ENCODE results near the gene ABTB2. TPM values are rescaled to one million over a fixed set of nuclear protein-coding genes. Genes with fewer than 3 reads are reported as not detected.
"Not testable (repeated sequence)": the region's sequence is repeated elsewhere in the genome, so short reads cannot be mapped to it uniquely, and the experiment has no call there.

Gene ABTB2
- total RNA-seq, 1 donor from 2014 or later, result 3.4 TPM

GRCh38 chr11:34260072-34260575 is 97.7 kb downstream of the ABTB2 start:
- ATAC-seq, result no peak

- ATAC-seq, result no peak
Observed at GRCh38 chr11:34259087-34259486, 98.7 kb downstream of the ABTB2 start.

- ATAC-seq, result no peak
Observed at GRCh38 chr11:34256626-34257025, 101.2 kb downstream of the ABTB2 start.

- no peak for ATAC-seq
Observed at GRCh38 chr11:34256150-34256549, 101.7 kb downstream of the ABTB2 start.

GRCh38 chr11:34255101-34255500 is 102.7 kb downstream of the ABTB2 start:
- ATAC-seq, result no peak

GRCh38 chr11:34254011-34254410 is 103.8 kb downstream of the ABTB2 start:
- ATAC-seq, result no peak

GRCh38 chr11:34252651-34253050 is 105.2 kb downstream of the ABTB2 start:
- no peak for ATAC-seq

GRCh38 chr11:34252015-34252414 is 105.8 kb downstream of the ABTB2 start:
- ATAC-seq, result no peak

- ATAC-seq, result no peak
Observed at GRCh38 chr11:34251589-34251980, 106.2 kb downstream of the ABTB2 start.

GRCh38 chr11:34250732-34251588 is 106.8 kb downstream of the ABTB2 start:
- ATAC-seq, result peak; percentile 99

GRCh38 chr11:34250211-34250610 is 107.6 kb downstream of the ABTB2 start:
- ATAC-seq, result no peak

GRCh38 chr11:34249439-34249838 is 108.4 kb downstream of the ABTB2 start:
- ATAC-seq, result no peak

- not testable (repeated sequence) for ATAC-seq
Observed at GRCh38 chr11:34246511-34246910, 111.3 kb downstream of the ABTB2 start.

GRCh38 chr11:34245041-34245440 is 112.8 kb downstream of the ABTB2 start:
- ATAC-seq, result no peak

GRCh38 chr11:34243600-34244464 is 114.0 kb downstream of the ABTB2 start:
- ATAC-seq, result peak; percentile 89

- ATAC-seq, result peak; percentile 44
Observed at GRCh38 chr11:34242037-34242625, 115.7 kb downstream of the ABTB2 start.

- ATAC-seq, result no peak
Observed at GRCh38 chr11:34240150-34240494, 117.7 kb downstream of the ABTB2 start.

GRCh38 chr11:34239465-34240149 is 118.2 kb downstream of the ABTB2 start:
- no peak for ATAC-seq

- ATAC-seq, result no peak
Observed at GRCh38 chr11:34238966-34239365, 118.8 kb downstream of the ABTB2 start.

GRCh38 chr11:34238533-34238932 is 119.3 kb downstream of the ABTB2 start:
- peak; percentile 78 for ATAC-seq

GRCh38 chr11:34236572-34236971 is 121.2 kb downstream of the ABTB2 start:
- ATAC-seq, result no peak

GRCh38 chr11:34235591-34236071 is 122.2 kb downstream of the ABTB2 start:
- no peak for ATAC-seq
